Measurements from ENCODE around the gene MAP6D1.

- TF ChIP-seq CTCF (IDR thresholded peaks at IDR 0.05) (no peak), EZH2 (IDR thresholded peaks at IDR 0.05; ENCODE audit: borderline replicate concordance, insufficient read depth, low read depth, low read length, poor library complexity, severe bottlenecking) (no peak)
Measured at GRCh38 chr3:183823963-183824362, 1.4 kb downstream of the MAP6D1 start.
